CD4-positive, CD25-positive, alpha-beta regulatory T cell (primary cell): ENCODE data around the gene PPM1F. TPM values are rescaled to one million over a fixed set of nuclear protein-coding genes. Genes with fewer than 3 reads are reported as not detected.
A peak's percentile ranks its signal among the peaks of the same experiment; 100 is the strongest.
"Not testable (repeated sequence)": the region's sequence is repeated elsewhere in the genome, so short reads cannot be mapped to it uniquely, and the experiment has no call there.

ENCODE experiments used
- ATAC-seq, 2 donors: fragments of 150-1000 bp; cut with Tn5 transposase; one replicate each; pipeline ENCODE4 v1.10.0; 2021; ENCODE audit warnings: low read depth in 2 of 2, moderate number of reproducible peaks in 2 of 2, moderate library complexity in 1 of 2
- DNase-seq, 3 donors: peaks; one replicate each; pipeline versions ENCODE4 v3.0.0 to v3.0.0-alpha.2; 2012 to 2022; ENCODE audit warnings: mixed read lengths in 1 of 3
- H3K27ac ChIP-seq: one replicate; pipeline ENCODE4 v1.7.0; 2013; ENCODE audit warnings: mild to moderate bottlenecking, low read length; ENCODE audit not compliant: insufficient read depth, poor library complexity, severe bottlenecking
- H3K27me3 ChIP-seq: one replicate; pipeline ENCODE4 v1.7.0; 2013; ENCODE audit warnings: low read length; ENCODE audit not compliant: control insufficient read depth, insufficient read depth
- H3K36me3 ChIP-seq: one replicate; pipeline ENCODE4 v1.7.0; 2013; ENCODE audit warnings: mild to moderate bottlenecking, low read length, moderate library complexity; ENCODE audit not compliant: control insufficient read depth, insufficient read depth
- H3K4me1 ChIP-seq: 2 replicates; pipeline ENCODE4 v1.7.0; 2013; ENCODE audit warnings: mild to moderate bottlenecking, low read length; ENCODE audit not compliant: insufficient read depth, control insufficient read depth, poor library complexity, severe bottlenecking
- H3K4me3 ChIP-seq: one replicate; pipeline ENCODE4 v1.7.0; 2013; ENCODE audit warnings: low read depth, mild to moderate bottlenecking, low read length, moderate library complexity
- H3K9me3 ChIP-seq, 2 experiments: 1 replicate in 1 of 2; 2 replicates in 1 of 2; pipeline ENCODE4 v1.7.0; 2013; ENCODE audit warnings: low read length in 2 of 2, mild to moderate bottlenecking in 1 of 2, moderate library complexity in 1 of 2; ENCODE audit not compliant: control insufficient read depth in 2 of 2
- H3K27ac Mint-ChIP-seq, 3 donors: one replicate each; pipeline ENCODE4 v1.8.0; 2020 to 2022; ENCODE audit warnings: mild to moderate bottlenecking in 3 of 3, mixed read lengths in 3 of 3, moderate library complexity in 2 of 3
- H3K27me3 Mint-ChIP-seq: one replicate; pipeline ENCODE4 v1.8.0; 2022; ENCODE audit warnings: mild to moderate bottlenecking, mixed read lengths
- H3K36me3 Mint-ChIP-seq: one replicate; pipeline ENCODE4 v1.8.0; 2020; ENCODE audit warnings: mixed read lengths
- H3K4me1 Mint-ChIP-seq, 4 donors: one replicate each; pipeline ENCODE4 v1.8.0; 2020 to 2022; ENCODE audit warnings: mixed read lengths in 4 of 4, mild to moderate bottlenecking in 1 of 4
- H3K4me3 Mint-ChIP-seq, 4 donors: one replicate each; pipeline ENCODE4 v1.8.0; 2020 to 2022; ENCODE audit warnings: mild to moderate bottlenecking in 4 of 4, mixed read lengths in 4 of 4, moderate library complexity in 3 of 4
- H3K9me3 Mint-ChIP-seq, 7 donors: one replicate each; pipeline ENCODE4 v1.8.0; 2020 to 2022; ENCODE audit warnings: mixed read lengths in 7 of 7, mild to moderate bottlenecking in 3 of 7, moderate library complexity in 2 of 7
- polyA plus RNA-seq, 4 donors: library from polyadenylated mRNA; unstranded; fragments of 300-500 nt; fragmentation: Illumina TruSeq; gene quantifications; one replicate each; pipeline ENCODE4 v1.2.3, GENCODE V29; 2021
- total RNA-seq: library from RNA; stranded (reverse); gene quantifications from one replicate; pipeline ENCODE4 v1.2.3, GENCODE V29; 2022

PPM1F gene
- total and polyA plus RNA-seq, 5 donors from 2014 or later, result 5.6 to 19.6 (median 7.1) TPM

GRCh38 chr22:21918466-21919185 is 34.0 kb downstream of the PPM1F start:
- no peaks in the 10 kb centered on the region for H3K27me3 ChIP-seq
- Mint-ChIP-seq H3K4me3 (no peak overlapping the region), H3K36me3 (no peaks in the 10 kb centered on the region), H3K4me1 (no peaks in the 10 kb centered on the region), H3K9me3 (no peaks in the 10 kb centered on the region), H3K27ac (no peak overlapping the region), H3K27me3 (no peaks in the 10 kb centered on the region)
- H3K4me3 ChIP-seq, result no peak overlapping the region
- no peaks in the 10 kb centered on the region for H3K36me3 ChIP-seq
- ATAC-seq (no peak), DNase-seq (no peak)
- H3K4me1 ChIP-seq, result no peaks in the 10 kb centered on the region
- H3K27ac ChIP-seq, result no peak overlapping the region
- no peaks in the 10 kb centered on the region for H3K9me3 ChIP-seq

- H3K4me3 Mint-ChIP-seq, result no peak overlapping the region
- H3K27ac Mint-ChIP-seq, result no peak overlapping the region
- no peaks in the 10 kb centered on the region for H3K36me3 ChIP-seq
- no peaks in the 10 kb centered on the region for H3K4me1 Mint-ChIP-seq
- no peaks in the 10 kb centered on the region for H3K9me3 Mint-ChIP-seq
- no peaks in the 10 kb centered on the region for H3K36me3 Mint-ChIP-seq
- DNase-seq (no peak), ATAC-seq (no peak)
- H3K27me3 ChIP-seq, result no peaks in the 10 kb centered on the region
- H3K9me3 ChIP-seq, result no peaks in the 10 kb centered on the region
- no peak overlapping the region for H3K27ac ChIP-seq
- H3K4me1 ChIP-seq, result no peaks in the 10 kb centered on the region
- no peak overlapping the region for H3K4me3 ChIP-seq
- no peaks in the 10 kb centered on the region for H3K27me3 Mint-ChIP-seq
Observed at GRCh38 chr22:21917959-21918261, 34.7 kb downstream of the PPM1F start.

- no peak for ATAC-seq
- no peak overlapping the region for H3K4me3 Mint-ChIP-seq
- Histone ChIP-seq H3K4me1 (no peaks in the 10 kb centered on the region), H3K9me3 (no peaks in the 10 kb centered on the region), H3K4me3 (no peak overlapping the region), H3K36me3 (no peaks in the 10 kb centered on the region), H3K27me3 (no peaks in the 10 kb centered on the region), H3K27ac (no peak overlapping the region)
- H3K4me1 Mint-ChIP-seq, result no peaks in the 10 kb centered on the region
- DNase-seq, result no peak
- no peaks in the 10 kb centered on the region for H3K36me3 Mint-ChIP-seq
- no peak overlapping the region for H3K27ac Mint-ChIP-seq
- no peaks in the 10 kb centered on the region for H3K9me3 Mint-ChIP-seq
- no peaks in the 10 kb centered on the region for H3K27me3 Mint-ChIP-seq
Observed at GRCh38 chr22:21917181-21917958, 35.3 kb downstream of the PPM1F start.

- H3K4me3 Mint-ChIP-seq, result no peak overlapping the region
- H3K4me1 Mint-ChIP-seq, result no peaks in the 10 kb centered on the region
- no peak overlapping the region for H3K27ac ChIP-seq
- H3K27me3 ChIP-seq, result no peaks in the 10 kb centered on the region
- H3K4me1 ChIP-seq, result no peaks in the 10 kb centered on the region
- no peaks in the 10 kb centered on the region for H3K9me3 ChIP-seq
- no peaks in the 10 kb centered on the region for H3K36me3 Mint-ChIP-seq
- H3K9me3 Mint-ChIP-seq, result no peaks in the 10 kb centered on the region
- DNase-seq (no peak), ATAC-seq (no peak)
- H3K27ac Mint-ChIP-seq, result no peak overlapping the region
- no peak overlapping the region for H3K4me3 ChIP-seq
- no peaks in the 10 kb centered on the region for H3K27me3 Mint-ChIP-seq
- no peaks in the 10 kb centered on the region for H3K36me3 ChIP-seq
Observed at GRCh38 chr22:21916309-21916918, 36.2 kb downstream of the PPM1F start.

GRCh38 chr22:21915624-21916308 is 36.9 kb downstream of the PPM1F start:
- Histone ChIP-seq H3K27ac (no peak overlapping the region), H3K9me3 (no peaks in the 10 kb centered on the region), H3K4me3 (no peak overlapping the region), H3K4me1 (no peaks in the 10 kb centered on the region), H3K36me3 (no peaks in the 10 kb centered on the region), H3K27me3 (no peaks in the 10 kb centered on the region)
- ATAC-seq (no peak), DNase-seq (no peak)
- no peak overlapping the region for H3K4me3 Mint-ChIP-seq
- H3K9me3 Mint-ChIP-seq, result no peaks in the 10 kb centered on the region
- no peaks in the 10 kb centered on the region for H3K36me3 Mint-ChIP-seq
- peak overlapping the region in 1 of 3 donors; percentile 27 for H3K27ac Mint-ChIP-seq
- H3K27me3 Mint-ChIP-seq, result no peaks in the 10 kb centered on the region
- H3K4me1 Mint-ChIP-seq, result no peaks in the 10 kb centered on the region

GRCh38 chr22:21914033-21914642 is 38.5 kb downstream of the PPM1F start:
- not testable (repeated sequence) for H3K4me3 ChIP-seq, H3K9me3 ChIP-seq, H3K27me3 Mint-ChIP-seq, ATAC-seq, H3K4me1 Mint-ChIP-seq, H3K27me3 ChIP-seq, H3K4me1 ChIP-seq, H3K36me3 Mint-ChIP-seq, H3K4me3 Mint-ChIP-seq, H3K9me3 Mint-ChIP-seq, H3K27ac ChIP-seq, DNase-seq, H3K36me3 ChIP-seq
- H3K27ac Mint-ChIP-seq, result peak overlapping the region in 1 of 3 donors; percentile 56

- H3K27ac ChIP-seq, DNase-seq, H3K9me3 ChIP-seq, H3K4me1 ChIP-seq, H3K4me3 Mint-ChIP-seq, H3K9me3 Mint-ChIP-seq, ATAC-seq, H3K27me3 Mint-ChIP-seq, H3K4me1 Mint-ChIP-seq, H3K27me3 ChIP-seq, H3K27ac Mint-ChIP-seq, H3K36me3 ChIP-seq, H3K36me3 Mint-ChIP-seq, H3K4me3 ChIP-seq: not testable (repeated sequence)
Observed at GRCh38 chr22:21910367-21910766, 42.3 kb downstream of the PPM1F start.
